Mammary epithelial cell (primary cell): ENCODE measurements around the gene YRDC.

Experiments
- EZH2 ChIP-seq: IDR thresholded peaks from 2 replicates; pipeline ENCODE4 v1.6.1; 2012; ENCODE audit warnings: low read length, inconsistent platforms, borderline replicate concordance
- TF ChIP-seq, protein P1 (sequence below), 2 donors: IDR thresholded peaks in 1 of 2; conservative IDR thresholded peaks in 1 of 2; 2 replicates each; pipeline ENCODE4 v1.5.1; 2011 to 2012; ENCODE audit warnings: inconsistent platforms in 2 of 2, low read length in 2 of 2, mild to moderate bottlenecking in 2 of 2, control low read depth in 1 of 2, low read depth in 1 of 2; ENCODE audit not compliant: insufficient read depth in 1 of 2; ENCODE audit errors: extremely low read depth in 1 of 2

DNA sequence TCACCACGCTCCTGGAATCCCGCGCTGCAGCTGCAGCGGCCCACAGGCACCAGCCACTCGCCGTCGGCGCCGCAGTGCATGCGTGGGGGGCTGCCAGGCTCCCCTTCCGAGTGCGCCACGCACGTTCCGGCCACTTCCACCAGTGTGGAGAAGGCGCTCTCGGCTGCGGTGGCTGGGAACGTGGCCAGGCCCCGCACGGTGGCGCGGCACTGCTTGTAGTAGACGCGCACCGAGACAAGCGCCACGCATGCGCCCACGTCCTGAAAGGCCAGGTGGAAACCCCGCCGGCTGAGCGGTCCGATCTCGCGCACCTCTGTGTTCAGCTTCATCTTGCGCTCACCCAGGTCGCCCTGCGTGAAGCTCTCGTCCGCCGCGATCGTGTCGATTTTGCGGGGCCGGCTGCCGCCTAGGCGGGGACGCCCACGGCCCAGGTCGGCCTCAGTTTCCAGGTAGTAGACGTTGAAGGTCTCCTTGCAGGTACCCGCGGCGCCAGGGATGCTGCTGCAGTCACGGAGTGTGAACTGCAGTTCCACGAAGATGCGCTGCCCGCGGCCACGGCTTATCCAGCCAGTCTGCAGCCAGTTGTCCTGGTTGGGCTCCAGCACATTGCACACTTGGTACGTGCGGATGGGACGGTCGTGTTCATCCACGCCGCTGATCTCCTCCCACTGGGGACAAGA is 46.5 kb downstream of the YRDC start:
- TF ChIP-seq, protein P1, sequence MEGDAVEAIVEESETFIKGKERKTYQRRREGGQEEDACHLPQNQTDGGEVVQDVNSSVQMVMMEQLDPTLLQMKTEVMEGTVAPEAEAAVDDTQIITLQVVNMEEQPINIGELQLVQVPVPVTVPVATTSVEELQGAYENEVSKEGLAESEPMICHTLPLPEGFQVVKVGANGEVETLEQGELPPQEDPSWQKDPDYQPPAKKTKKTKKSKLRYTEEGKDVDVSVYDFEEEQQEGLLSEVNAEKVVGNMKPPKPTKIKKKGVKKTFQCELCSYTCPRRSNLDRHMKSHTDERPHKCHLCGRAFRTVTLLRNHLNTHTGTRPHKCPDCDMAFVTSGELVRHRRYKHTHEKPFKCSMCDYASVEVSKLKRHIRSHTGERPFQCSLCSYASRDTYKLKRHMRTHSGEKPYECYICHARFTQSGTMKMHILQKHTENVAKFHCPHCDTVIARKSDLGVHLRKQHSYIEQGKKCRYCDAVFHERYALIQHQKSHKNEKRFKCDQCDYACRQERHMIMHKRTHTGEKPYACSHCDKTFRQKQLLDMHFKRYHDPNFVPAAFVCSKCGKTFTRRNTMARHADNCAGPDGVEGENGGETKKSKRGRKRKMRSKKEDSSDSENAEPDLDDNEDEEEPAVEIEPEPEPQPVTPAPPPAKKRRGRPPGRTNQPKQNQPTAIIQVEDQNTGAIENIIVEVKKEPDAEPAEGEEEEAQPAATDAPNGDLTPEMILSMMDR (conservative IDR thresholded peaks at IDR 0.05 in 1 of 2, IDR thresholded peaks at IDR 0.05 in 1 of 2; ENCODE audit: extremely low read depth in 1 of 2, insufficient read depth in 1 of 2, low read depth in 1 of 2, low read length in 2 of 2) = no peak
- no peak for TF ChIP-seq EZH2
